ENCODE results near the gene HEATR1. TPM values are rescaled to one million over a fixed set of nuclear protein-coding genes. Genes with fewer than 3 reads are reported as not detected.

The HEATR1 gene
- total RNA-seq, 1 experiment from 2014 or later: 73.0 TPM

DNA sequence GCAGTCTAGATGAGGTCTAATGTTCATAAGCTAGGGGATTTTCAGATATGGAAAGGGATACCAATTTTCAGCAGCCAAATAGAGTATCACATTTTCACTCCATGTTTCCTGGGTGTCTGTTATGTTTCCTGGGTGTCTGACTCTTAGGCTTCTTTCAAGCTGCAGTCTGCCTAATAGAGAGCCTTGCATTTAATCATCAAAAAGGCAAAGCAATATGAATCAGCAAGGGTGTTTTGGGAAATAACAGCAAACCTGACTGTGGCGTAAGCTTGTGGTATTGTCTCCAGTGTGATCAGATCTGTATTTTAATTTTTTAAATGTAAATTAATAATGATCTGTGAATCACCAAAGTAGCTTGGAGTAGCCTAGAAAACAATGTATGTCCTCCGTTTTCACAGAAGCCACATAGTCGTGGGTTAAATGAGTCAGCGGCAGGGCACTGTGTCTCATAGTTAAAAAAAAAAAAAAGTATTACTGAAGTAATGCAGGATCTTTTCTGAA, 70.1 kb downstream of the HEATR1 start (continued):
- TF ChIP-seq, protein P1, sequence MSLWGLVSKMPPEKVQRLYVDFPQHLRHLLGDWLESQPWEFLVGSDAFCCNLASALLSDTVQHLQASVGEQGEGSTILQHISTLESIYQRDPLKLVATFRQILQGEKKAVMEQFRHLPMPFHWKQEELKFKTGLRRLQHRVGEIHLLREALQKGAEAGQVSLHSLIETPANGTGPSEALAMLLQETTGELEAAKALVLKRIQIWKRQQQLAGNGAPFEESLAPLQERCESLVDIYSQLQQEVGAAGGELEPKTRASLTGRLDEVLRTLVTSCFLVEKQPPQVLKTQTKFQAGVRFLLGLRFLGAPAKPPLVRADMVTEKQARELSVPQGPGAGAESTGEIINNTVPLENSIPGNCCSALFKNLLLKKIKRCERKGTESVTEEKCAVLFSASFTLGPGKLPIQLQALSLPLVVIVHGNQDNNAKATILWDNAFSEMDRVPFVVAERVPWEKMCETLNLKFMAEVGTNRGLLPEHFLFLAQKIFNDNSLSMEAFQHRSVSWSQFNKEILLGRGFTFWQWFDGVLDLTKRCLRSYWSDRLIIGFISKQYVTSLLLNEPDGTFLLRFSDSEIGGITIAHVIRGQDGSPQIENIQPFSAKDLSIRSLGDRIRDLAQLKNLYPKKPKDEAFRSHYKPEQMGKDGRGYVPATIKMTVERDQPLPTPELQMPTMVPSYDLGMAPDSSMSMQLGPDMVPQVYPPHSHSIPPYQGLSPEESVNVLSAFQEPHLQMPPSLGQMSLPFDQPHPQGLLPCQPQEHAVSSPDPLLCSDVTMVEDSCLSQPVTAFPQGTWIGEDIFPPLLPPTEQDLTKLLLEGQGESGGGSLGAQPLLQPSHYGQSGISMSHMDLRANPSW (CRISPR knock-in tag; conservative IDR thresholded peaks at IDR 0.05; ENCODE audit: low read depth): no peak
- no peak for TF ChIP-seq GABPB1 (CRISPR knock-in tag; IDR thresholded peaks at IDR 0.05)

DNA sequence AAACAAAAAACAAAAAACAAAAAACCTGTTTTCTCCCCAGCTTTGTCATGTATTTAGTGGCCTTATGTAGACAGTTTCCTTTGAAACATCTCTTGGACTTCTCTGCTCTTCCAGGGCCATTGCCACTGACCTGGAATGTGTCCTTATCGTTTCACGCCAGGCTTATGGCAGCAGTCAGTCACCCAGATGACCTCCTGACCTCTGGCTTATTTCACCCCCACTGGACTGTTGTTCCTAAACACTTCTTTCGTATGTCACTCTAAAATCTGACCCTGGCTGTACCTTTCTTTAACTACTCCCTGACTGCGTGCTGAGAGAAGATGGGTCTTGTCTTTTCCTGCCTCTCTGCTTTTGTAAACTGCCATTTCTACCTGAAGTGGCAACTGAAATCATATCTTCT, 71.5 kb downstream of the HEATR1 start:
- no peak for TF ChIP-seq JUN (CRISPR knock-in tag; IDR thresholded peaks at IDR 0.05)
- TF ChIP-seq ZNF396 (CRISPR knock-in tag; IDR thresholded peaks at IDR 0.05; ENCODE audit: borderline replicate concordance): no peak
- TF ChIP-seq, protein P2, sequence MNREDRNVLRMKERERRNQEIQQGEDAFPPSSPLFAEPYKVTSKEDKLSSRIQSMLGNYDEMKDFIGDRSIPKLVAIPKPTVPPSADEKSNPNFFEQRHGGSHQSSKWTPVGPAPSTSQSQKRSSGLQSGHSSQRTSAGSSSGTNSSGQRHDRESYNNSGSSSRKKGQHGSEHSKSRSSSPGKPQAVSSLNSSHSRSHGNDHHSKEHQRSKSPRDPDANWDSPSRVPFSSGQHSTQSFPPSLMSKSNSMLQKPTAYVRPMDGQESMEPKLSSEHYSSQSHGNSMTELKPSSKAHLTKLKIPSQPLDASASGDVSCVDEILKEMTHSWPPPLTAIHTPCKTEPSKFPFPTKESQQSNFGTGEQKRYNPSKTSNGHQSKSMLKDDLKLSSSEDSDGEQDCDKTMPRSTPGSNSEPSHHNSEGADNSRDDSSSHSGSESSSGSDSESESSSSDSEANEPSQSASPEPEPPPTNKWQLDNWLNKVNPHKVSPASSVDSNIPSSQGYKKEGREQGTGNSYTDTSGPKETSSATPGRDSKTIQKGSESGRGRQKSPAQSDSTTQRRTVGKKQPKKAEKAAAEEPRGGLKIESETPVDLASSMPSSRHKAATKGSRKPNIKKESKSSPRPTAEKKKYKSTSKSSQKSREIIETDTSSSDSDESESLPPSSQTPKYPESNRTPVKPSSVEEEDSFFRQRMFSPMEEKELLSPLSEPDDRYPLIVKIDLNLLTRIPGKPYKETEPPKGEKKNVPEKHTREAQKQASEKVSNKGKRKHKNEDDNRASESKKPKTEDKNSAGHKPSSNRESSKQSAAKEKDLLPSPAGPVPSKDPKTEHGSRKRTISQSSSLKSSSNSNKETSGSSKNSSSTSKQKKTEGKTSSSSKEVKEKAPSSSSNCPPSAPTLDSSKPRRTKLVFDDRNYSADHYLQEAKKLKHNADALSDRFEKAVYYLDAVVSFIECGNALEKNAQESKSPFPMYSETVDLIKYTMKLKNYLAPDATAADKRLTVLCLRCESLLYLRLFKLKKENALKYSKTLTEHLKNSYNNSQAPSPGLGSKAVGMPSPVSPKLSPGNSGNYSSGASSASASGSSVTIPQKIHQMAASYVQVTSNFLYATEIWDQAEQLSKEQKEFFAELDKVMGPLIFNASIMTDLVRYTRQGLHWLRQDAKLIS (CRISPR knock-in tag; IDR thresholded peaks at IDR 0.05; ENCODE audit: borderline replicate concordance): no peak
- no peak for TF ChIP-seq EMX1 (CRISPR knock-in tag; IDR thresholded peaks at IDR 0.05)
- TF ChIP-seq FOXK1 (CRISPR knock-in tag; IDR thresholded peaks at IDR 0.05): no peak
- TF ChIP-seq, protein P3, sequence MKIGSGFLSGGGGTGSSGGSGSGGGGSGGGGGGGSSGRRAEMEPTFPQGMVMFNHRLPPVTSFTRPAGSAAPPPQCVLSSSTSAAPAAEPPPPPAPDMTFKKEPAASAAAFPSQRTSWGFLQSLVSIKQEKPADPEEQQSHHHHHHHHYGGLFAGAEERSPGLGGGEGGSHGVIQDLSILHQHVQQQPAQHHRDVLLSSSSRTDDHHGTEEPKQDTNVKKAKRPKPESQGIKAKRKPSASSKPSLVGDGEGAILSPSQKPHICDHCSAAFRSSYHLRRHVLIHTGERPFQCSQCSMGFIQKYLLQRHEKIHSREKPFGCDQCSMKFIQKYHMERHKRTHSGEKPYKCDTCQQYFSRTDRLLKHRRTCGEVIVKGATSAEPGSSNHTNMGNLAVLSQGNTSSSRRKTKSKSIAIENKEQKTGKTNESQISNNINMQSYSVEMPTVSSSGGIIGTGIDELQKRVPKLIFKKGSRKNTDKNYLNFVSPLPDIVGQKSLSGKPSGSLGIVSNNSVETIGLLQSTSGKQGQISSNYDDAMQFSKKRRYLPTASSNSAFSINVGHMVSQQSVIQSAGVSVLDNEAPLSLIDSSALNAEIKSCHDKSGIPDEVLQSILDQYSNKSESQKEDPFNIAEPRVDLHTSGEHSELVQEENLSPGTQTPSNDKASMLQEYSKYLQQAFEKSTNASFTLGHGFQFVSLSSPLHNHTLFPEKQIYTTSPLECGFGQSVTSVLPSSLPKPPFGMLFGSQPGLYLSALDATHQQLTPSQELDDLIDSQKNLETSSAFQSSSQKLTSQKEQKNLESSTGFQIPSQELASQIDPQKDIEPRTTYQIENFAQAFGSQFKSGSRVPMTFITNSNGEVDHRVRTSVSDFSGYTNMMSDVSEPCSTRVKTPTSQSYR (CRISPR knock-in tag; IDR thresholded peaks at IDR 0.05): no peak
- no peak for TF ChIP-seq CBFB (CRISPR knock-in tag; IDR thresholded peaks at IDR 0.05; ENCODE audit: low read depth)

DNA sequence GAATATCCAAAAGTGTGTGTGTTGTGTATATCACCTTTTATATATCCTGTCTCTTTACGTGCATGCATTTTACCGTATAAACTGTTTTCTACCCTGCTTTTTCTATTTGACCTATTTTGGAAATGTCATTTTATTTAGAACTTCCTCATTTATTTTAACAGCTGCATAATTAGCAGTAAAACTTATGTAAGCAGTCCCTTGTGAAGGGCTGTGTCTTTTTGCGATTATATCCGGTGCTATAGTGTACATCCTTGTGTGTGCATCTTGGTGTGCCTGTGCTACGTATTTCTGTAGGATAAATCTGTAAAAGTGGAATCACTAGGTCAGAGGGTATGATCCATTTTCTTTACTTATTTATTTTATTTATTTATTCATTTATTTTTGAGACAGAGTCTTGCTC, 73.4 kb downstream of the HEATR1 start:
- H3K9me3 Mint-ChIP-seq: no peaks in the 10 kb centered on the region
- no peak overlapping the region for H3K4me3 Mint-ChIP-seq
- no peak for TF ChIP-seq SMAD3 (CRISPR knock-in tag; IDR thresholded peaks at IDR 0.05; ENCODE audit: borderline replicate concordance)
- no peak for TF ChIP-seq RORB (CRISPR knock-in tag; IDR thresholded peaks at IDR 0.05)
- TF ChIP-seq NR1H2 (CRISPR knock-in tag; IDR thresholded peaks at IDR 0.05): no peak
- TF ChIP-seq ATF1 (CRISPR knock-in tag; IDR thresholded peaks at IDR 0.05): no peak
- TF ChIP-seq, protein P4, sequence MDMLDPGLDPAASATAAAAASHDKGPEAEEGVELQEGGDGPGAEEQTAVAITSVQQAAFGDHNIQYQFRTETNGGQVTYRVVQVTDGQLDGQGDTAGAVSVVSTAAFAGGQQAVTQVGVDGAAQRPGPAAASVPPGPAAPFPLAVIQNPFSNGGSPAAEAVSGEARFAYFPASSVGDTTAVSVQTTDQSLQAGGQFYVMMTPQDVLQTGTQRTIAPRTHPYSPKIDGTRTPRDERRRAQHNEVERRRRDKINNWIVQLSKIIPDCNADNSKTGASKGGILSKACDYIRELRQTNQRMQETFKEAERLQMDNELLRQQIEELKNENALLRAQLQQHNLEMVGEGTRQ (CRISPR knock-in tag; IDR thresholded peaks at IDR 0.05): no peak
- TF ChIP-seq TP53 (CRISPR knock-in tag; IDR thresholded peaks at IDR 0.05): no peak
- TF ChIP-seq ZNF317 (CRISPR knock-in tag; IDR thresholded peaks at IDR 0.05; ENCODE audit: borderline replicate concordance, low read depth): no peak
- no peak for TF ChIP-seq MXD4 (CRISPR knock-in tag; IDR thresholded peaks at IDR 0.05; ENCODE audit: borderline replicate concordance)
- TF ChIP-seq, protein P5, sequence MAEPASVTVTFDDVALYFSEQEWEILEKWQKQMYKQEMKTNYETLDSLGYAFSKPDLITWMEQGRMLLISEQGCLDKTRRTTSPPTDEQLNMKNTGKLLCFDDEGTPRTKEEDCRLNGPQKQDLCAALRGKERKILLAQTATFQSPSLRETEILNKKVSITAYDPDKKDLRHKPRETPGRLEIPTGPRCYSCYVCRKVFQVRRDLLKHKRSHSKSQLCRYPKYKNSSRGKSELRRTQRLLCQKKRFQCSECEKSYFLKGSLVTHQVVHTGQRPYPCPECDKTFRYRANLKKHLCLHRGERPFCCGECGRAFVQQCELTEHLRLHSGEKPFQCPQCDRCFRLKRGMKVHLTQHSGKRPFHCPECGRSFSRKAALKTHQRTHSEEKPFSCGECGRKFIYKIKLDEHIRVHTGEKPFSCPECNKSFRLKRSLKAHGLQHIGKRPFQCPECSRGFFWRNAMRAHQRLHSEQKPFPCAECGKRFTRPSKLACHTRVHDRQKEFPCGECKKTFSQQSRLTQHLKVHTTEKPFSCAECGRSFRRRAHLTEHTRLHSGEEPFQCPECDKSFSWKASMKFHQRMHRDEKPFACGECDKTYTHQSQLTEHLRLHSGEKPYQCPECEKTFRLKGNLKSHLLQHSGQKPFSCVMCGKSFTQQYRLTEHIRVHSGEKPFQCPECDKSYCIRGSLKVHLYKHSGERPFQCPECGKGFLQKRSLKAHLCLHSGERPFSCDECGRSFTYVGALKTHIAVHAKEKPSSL (CRISPR knock-in tag; conservative IDR thresholded peaks at IDR 0.05): no peak
- no peak for TF ChIP-seq NR2C2 (CRISPR knock-in tag; IDR thresholded peaks at IDR 0.05)
- TF ChIP-seq, protein P6, sequence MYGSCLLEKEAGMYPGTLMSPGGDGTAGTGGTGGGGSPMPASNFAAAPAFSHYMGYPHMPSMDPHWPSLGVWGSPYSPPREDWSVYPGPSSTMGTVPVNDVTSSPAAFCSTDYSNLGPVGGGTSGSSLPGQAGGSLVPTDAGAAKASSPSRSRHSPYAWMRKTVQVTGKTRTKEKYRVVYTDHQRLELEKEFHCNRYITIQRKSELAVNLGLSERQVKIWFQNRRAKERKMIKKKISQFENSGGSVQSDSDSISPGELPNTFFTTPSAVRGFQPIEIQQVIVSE (CRISPR knock-in tag; IDR thresholded peaks at IDR 0.05; ENCODE audit: borderline replicate concordance): no peak
- TF ChIP-seq CREB1 (CRISPR knock-in tag; IDR thresholded peaks at IDR 0.05): no peak

More for the DNA sequence above, 71.5 kb downstream of the HEATR1 start:
- H3K27me3 Mint-ChIP-seq (ENCODE audit: low read depth): no peaks in the 10 kb centered on the region
- H3K36me3 Mint-ChIP-seq: peaks cover 3% of the 10 kb centered on the region; the same call in 1 of the 2 replicates
- ChIA-PET POLR2A (no interaction called here), CTCF (interaction anchor here (1.5 kb wide), 1 partner anchor 430 kb away, joined by 4 read pairs; no protein-coding TSS in a partner anchor)
- no peak overlapping the region for H3K4me3 Mint-ChIP-seq
- H3K9me3 Mint-ChIP-seq: no peaks in the 10 kb centered on the region
- peaks cover 12% of the 10 kb centered on the region for H3K4me1 Mint-ChIP-seq
- DNase-seq (ENCODE audit: low spot score) (no peak), ATAC-seq (no peak)
- H3K27ac Mint-ChIP-seq: no peak overlapping the region

More for the DNA sequence above, 73.4 kb downstream of the HEATR1 start:
- ChIA-PET POLR2A (no interaction called here), CTCF (interaction anchor here (0.9 to 1.6 kb wide), 4 partner anchors 14 to 559 kb away, joined by 3 to 9 read pairs (median 4); no protein-coding TSS in a partner anchor)
- Mint-ChIP-seq H3K36me3 (no peaks in the 10 kb centered on the region; the same call in 1 of the 2 replicates), H3K4me1 (peaks cover 6% of the 10 kb centered on the region), H3K27ac (no peak overlapping the region), H3K27me3 (ENCODE audit: low read depth) (no peaks in the 10 kb centered on the region)
- DNase-seq (ENCODE audit: low spot score) (no peak), ATAC-seq (no peak)

All from WTC11 (cell line).